Ecto neural progenitor cell (in vitro differentiated cells): ENCODE measurements around the gene CHRNA4.

ENCODE experiments used
- DNase-seq: peaks from one replicate; pipeline ENCODE4 v3.0.0-alpha.2; 2018; ENCODE audit warnings: low spot score

Gene CHRNA4

GRCh38 chr20:63363013-63363957, 2.1 kb upstream of the CHRNA4 start:
- no peak for DNase-seq

GRCh38 chr20:63362436-63363009, 1.4 kb upstream of the CHRNA4 start:
- DNase-seq = no peak

- no peak for DNase-seq
These were observed 628 bp upstream of the CHRNA4 start for GRCh38 chr20:63361519-63362435.

- DNase-seq = no peak
These were observed 956 bp downstream of the CHRNA4 start for GRCh38 chr20:63359937-63360849.

- DNase-seq = no peak
These were observed 1.8 kb downstream of the CHRNA4 start for GRCh38 chr20:63359164-63359934.

GRCh38 chr20:63357921-63358905, 2.9 kb downstream of the CHRNA4 start:
- no peak for DNase-seq

GRCh38 chr20:63356931-63357879, 3.9 kb downstream of the CHRNA4 start:
- no peak for DNase-seq

GRCh38 chr20:63356511-63356910, 4.6 kb downstream of the CHRNA4 start:
- no peak for DNase-seq

- no peak for DNase-seq
These were observed 5.3 kb downstream of the CHRNA4 start for GRCh38 chr20:63355781-63356295.

GRCh38 chr20:63354636-63355350, 6.4 kb downstream of the CHRNA4 start:
- no peak for DNase-seq

GRCh38 chr20:63352811-63353221, 8.3 kb downstream of the CHRNA4 start:
- no peak for DNase-seq

- DNase-seq = peak; percentile 77
These were observed 9.1 kb downstream of the CHRNA4 start for GRCh38 chr20:63351811-63352591.

- DNase-seq = no peak
These were observed 9.8 kb downstream of the CHRNA4 start for GRCh38 chr20:63351326-63351700.

GRCh38 chr20:63350597-63351325, 10.4 kb downstream of the CHRNA4 start:
- no peak for DNase-seq

- DNase-seq = no peak
These were observed 11.0 kb downstream of the CHRNA4 start for GRCh38 chr20:63350196-63350595.

- no peak for DNase-seq
These were observed 11.6 kb downstream of the CHRNA4 start for GRCh38 chr20:63349516-63349895.
